HG03442 (cell line): ENCODE measurements around the gene SEPTIN8.

Experiments used
- ATAC-seq: cut with Tn5 transposase; IDR thresholded peaks from one replicate; pipeline ENCODE4 v1.9.1; 2021; ENCODE audit warnings: mild to moderate bottlenecking, moderate library complexity; ENCODE audit not compliant: unreplicated experiment

Gene SEPTIN8

GRCh38 chr5:132766020-132766805 lies 10.8 kb downstream of the SEPTIN8 start:
- ATAC-seq, result no peak

DNA sequence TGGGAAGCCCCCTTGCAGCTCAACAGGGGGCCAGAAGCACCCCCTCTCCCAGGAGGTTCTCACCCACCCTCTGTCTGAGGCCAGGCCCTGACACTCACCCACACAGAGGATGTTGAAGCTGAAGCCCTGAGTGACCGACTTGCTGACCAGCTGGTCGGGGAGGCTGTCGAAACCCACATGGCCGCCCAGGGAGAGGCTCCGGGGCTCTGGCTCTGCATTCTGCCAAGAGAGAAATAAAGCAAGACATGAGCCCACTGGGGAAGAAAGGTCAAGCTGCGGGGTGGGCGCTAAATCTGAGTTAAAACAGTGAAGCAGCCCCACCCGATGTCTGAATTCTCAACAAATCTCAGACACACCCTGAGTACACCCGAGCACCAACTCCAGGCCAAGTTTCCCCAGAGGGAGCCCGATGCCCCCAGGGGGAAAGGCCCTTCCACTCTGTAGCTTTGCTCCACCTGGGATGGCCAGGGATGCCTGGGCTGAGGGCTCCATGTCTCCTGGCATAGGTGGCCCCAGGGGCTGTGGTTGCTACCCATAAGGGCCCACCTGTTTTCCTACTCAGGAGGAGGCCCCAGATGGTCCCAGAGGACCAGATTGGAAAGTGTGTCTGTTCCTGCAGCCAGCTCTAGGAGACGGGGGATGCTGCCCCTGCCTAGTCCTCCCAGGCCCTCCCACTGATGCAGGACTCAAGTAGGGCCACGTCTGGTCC lies 11.6 kb downstream of the SEPTIN8 start:
- ATAC-seq, result no peak

DNA sequence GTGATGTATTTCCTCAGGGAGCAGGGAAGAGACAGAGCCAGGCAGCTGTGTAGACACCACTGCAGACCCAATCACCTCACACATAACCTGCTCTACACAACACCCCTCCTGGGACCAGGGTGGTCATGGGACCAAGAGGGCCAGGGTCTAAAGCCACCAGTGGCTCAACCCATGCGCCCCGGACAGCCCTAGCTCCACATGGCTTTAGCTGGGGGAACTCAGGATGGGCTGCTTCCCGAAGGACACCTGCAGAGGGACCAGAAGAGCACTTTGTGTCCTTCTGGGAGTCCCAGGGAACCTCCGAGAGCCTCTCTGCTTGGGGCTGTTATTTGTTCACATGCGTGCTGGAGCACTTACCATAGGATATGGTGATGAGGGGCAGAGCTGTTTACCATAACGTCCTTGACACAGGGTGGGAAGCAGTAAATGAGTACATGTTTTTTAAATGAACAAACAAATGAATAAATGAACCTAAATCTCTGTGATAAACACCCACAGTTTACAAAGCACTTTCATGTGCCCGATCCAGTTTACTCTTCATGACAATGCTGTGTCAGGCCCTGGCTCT lies 12.3 kb downstream of the SEPTIN8 start:
- no peak for ATAC-seq

GRCh38 chr5:132764051-132764450 lies 13.0 kb downstream of the SEPTIN8 start:
- no peak for ATAC-seq

DNA sequence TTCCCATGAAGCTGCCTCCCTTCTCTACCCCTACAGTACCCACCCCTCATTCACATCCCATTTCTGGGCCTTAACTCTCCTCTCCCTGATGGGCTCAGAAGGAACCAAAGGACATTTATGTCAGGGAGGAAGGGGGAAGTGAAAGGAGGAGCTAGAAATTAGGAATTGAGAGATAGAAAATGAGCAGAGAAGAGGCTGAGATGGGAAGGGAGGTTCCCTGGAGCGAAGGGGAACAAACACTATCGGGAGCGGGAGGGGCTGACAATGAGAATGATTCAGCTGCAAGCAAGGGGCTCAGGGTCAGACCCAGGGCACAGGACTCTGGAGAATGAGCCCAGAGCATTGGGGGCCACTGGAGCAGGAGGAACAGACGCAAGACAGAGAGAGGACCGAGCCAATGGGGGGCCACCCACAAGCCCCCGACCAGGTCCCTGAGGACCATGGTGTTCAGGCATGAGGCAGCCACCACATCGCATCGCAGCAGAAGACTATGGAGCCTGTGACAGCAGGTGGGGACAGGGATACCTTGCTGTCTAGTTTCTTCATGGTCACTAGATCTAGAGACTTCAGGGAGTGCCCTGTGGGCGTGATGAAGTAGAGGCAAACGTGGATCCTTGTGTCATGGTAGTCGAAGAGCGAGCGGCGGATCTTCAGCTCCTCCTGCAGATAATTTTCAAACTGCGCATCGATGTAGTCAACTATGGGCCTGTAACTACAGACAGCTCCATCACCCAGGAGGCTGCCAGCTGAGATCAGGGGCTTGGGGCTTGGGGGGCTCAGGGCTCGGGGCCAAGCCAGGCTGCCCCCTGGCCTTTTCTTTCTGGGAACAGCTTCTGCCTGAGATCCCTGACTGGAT lies 13.6 kb downstream of the SEPTIN8 start:
- no peak for ATAC-seq

- no peak for ATAC-seq
These were observed 14.6 kb downstream of the SEPTIN8 start for GRCh38 chr5:132762246-132763000.

DNA sequence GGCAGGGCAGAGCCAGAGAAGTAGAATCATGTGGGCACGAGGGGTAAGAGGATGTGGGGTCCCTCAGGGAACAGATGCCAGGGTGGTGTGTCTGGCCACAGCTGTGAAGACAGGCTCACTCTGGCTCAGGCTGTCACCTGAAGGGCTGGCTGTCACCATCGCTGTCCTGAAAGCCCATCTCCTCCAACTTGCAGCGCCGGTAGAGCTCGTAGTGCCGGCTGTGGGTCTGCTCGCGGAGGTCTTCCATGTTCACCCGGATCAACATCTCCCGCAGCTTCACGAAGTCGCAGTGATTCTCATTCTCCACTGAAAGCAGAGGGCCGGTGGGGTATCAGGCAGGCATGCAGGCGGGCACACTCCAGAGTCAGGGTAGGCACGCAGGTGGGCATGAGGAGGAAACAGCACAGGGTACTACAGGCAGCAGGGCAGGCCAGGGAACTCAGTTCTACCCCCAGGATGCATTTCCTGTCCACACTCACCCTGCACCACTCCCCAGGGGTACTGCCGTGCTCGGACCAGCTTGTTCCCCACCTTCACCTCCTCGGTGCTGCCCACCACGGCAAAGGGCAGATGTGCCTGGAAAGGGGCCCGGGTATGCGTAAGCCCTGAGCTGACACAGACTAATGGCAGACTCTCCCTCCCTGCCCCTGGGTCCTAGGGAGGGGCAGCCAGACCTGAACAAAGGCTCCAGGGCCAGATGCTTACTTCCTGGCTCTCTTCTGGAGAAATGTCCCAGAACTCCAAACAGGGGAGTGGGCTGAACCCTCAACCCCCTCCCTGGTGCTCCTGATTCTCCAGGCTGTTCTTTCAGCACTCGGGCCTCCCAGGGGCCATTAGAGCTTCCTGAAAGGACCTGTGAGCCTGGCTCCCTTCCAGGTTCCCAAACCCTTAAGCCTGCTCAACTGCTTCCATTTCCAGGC lies 15.5 kb downstream of the SEPTIN8 start:
- ATAC-seq, result no peak

GRCh38 chr5:132760601-132761317 lies 16.3 kb downstream of the SEPTIN8 start:
- no peak for ATAC-seq

DNA sequence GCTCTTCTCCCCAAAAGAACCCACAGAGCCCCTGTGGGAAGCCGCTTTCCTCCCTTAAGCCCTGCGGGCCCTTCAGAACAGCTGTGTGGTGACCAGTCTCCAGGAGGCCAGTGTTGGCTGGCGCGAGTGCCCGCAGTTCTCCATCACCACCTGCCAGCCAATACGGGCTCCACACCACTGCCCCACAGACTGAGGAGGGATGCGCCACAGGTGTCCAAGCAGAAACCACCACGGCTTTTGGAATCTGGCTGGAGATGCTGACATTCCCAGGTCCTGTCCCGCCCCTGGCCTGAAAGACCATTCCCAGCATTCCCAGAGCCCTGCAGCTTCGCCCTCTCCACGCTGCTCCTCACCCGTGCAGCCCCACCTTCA lies 17.0 kb downstream of the SEPTIN8 start:
- no peak for ATAC-seq

DNA sequence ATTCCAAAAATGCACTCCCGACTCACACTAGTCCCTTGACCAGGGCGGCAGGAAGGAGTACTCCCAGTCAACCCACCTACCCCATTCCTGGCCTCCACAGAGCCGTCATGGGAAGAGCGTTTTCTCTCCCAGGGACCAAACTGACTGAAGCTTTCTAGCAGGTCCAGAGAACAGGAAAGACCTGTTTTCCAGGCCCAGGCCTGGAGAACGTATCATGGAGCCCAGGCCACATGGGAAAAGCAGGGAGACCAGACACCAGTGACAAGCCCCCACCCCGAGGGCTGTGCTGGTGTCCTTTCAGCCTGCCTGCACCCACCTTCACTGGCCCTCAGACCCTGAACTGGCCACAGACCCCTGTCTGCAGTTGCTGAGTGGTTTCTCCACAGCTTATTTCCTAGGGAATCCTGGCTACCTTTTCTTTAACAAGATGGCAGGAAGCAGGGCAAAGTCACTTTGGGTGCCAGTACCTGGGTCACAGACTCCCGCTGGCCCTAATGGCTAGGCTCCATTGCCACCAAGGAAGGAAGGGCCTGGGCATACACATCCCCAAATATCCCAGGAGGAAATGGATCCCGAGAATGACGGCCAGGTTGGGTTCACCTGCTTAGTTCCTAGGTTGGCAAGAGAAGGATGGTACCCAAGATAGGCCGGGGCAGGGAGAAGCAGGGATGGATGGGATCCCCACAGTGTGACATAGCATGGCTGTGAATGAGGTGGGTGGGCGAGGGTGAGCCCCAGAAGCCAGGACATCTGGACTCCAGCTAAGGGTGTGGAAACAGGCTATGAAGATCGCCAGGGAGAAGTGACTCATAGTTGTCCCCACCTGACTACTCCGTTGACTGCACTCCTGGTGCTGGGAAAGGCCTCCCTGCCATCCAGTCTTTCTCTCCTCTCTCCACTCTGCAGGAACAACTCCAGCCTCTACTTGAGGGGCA lies 17.7 kb downstream of the SEPTIN8 start:
- no peak for ATAC-seq

GRCh38 chr5:132758451-132758850 lies 18.6 kb downstream of the SEPTIN8 start:
- no peak for ATAC-seq

GRCh38 chr5:132756542-132756941 lies 20.5 kb downstream of the SEPTIN8 start:
- ATAC-seq, result no peak

DNA sequence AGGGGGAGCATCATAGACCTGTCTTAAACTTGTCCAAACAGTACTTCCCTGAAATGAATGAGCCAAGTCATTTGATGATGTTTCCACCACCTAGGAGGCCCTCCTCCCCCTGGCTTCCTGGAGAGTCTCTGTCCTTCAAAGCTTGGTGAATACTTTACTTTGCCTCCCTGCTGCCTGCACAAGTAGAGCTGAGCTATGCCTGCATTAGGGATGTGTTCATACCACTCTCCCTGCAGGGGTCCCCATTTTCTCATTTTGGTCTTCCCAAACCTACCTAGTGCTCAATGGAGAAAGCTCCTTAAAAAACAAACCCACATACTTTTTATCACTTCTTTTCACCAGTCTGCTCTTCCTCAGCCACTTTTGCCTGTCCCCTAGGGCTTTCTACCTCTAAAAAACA lies 22.1 kb downstream of the SEPTIN8 start:
- ATAC-seq, result no peak

DNA sequence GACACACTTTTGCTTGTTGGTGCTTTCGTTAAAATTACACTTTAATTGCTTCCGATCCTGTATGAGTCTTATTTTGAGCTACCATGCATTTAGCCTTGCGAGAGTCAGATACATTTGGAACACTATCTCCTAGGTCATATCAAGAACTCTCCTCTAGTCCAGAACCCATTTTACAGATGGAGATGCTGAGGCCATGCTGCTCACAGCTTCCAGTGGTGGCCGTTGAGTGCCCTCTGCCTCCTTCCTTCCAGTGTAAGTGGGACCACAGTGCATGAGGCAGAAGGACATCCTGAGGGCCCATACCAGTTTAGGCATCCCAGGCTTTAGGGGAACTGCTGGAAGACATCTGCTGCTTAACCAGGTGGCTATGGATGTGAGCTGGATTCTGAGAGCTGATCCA lies 22.9 kb downstream of the SEPTIN8 start:
- no peak for ATAC-seq

- ATAC-seq, result no peak
These were observed 23.7 kb downstream of the SEPTIN8 start for GRCh38 chr5:132753135-132753987.

GRCh38 chr5:132752581-132753125 lies 24.4 kb downstream of the SEPTIN8 start:
- no peak for ATAC-seq
